ENCODE results near the gene NBAS. TPM values are rescaled to one million over a fixed set of nuclear protein-coding genes. Genes with fewer than 3 reads are reported as not detected.

The NBAS gene
- total and polyA plus RNA-seq, 2 donors (not counting 3 experiments of a cell fraction or from before 2014, with no cell fraction given), result 29.4 to 43.0 TPM

GRCh38 chr2:15195813-15196212, 365.3 kb downstream of the NBAS start:
- Histone ChIP-seq H3K36me3 (ENCODE audit: control insufficient read depth in 2 of 2, extremely low read depth in 1 of 2, insufficient read depth in 2 of 2, low read length in 2 of 2) (no peaks in the 10 kb centered on the region), H4K20me1 (replicated peaks; ENCODE audit: control insufficient read depth, extremely low read depth, insufficient read depth, low read length) (no peaks in the 10 kb centered on the region), H3K27ac (ENCODE audit: insufficient read depth, low read depth, low read length) (no peak overlapping the region), H2AFZ (ENCODE audit: low read depth, low read length) (no peak overlapping the region), H3K9me3 (replicated peaks; ENCODE audit: control insufficient read depth, insufficient read depth, low read length) (no peaks in the 10 kb centered on the region), H3K4me1 (ENCODE audit: control insufficient read depth, extremely low read depth, insufficient read depth, low read length) (no peaks in the 10 kb centered on the region), H3K4me2 (ENCODE audit: insufficient read depth, low read length) (no peak overlapping the region), H3K9me1 (replicated peaks; ENCODE audit: control insufficient read depth, extremely low read depth, insufficient read depth, low read length) (no peaks in the 10 kb centered on the region), H3K79me2 (ENCODE audit: control insufficient read depth, insufficient read depth, low read length) (no peaks in the 10 kb centered on the region), H3K27me3 (ENCODE audit: control insufficient read depth in 2 of 2, insufficient read depth in 2 of 2, low read length in 2 of 2) (no peaks in the 10 kb centered on the region), H3K9ac (replicated peaks; ENCODE audit: extremely low read depth, insufficient read depth, low read length) (no peak overlapping the region), H3K4me3 (replicated peaks in 1 of 3; ENCODE audit: insufficient read depth in 1 of 3, low read depth in 1 of 3, low read length in 3 of 3) (no peak overlapping the region)
- BruUV-seq (replicated peaks), result no TSS peak
- CTCF ChIA-PET, result no interaction called here
- TF ChIP-seq POLR2AphosphoS5 (IDR thresholded peaks at IDR 0.05; ENCODE audit: insufficient read depth, low read depth, low read length) (no peak), JUN (IDR thresholded peaks at IDR 0.05; ENCODE audit: borderline replicate concordance, insufficient read depth, insufficient read length, low read depth) (no peak), FOS (IDR thresholded peaks at IDR 0.05; ENCODE audit: borderline replicate concordance, insufficient read depth, low read length) (no peak), MYC (IDR thresholded peaks at IDR 0.05; ENCODE audit: low read depth, low read length) (no peak), CTCF (IDR thresholded peaks at IDR 0.05; ENCODE audit: extremely low read depth in 1 of 2, insufficient read depth in 1 of 2, low read depth in 1 of 2, low read length in 2 of 2) (no peak), GATA2 (IDR thresholded peaks at IDR 0.05; ENCODE audit: insufficient read depth, insufficient read length, low read depth, low read length) (no peak), MAX (IDR thresholded peaks at IDR 0.05; ENCODE audit: insufficient read depth, insufficient read length) (no peak), EZH2 (IDR thresholded peaks at IDR 0.05; ENCODE audit: borderline replicate concordance, low read depth, low read length, severe bottlenecking) (no peak)
- dilution Hi-C loops (cut with MboI; ENCODE audit: extremely low pct_ligation_motif_present, low sequenced_read_pairs), result no loop called here
- DNase-seq (ENCODE audit: low read depth, low spot score) (no peak), FAIRE-seq (no peak)
- POLR2A ChIA-PET, result no interaction called here
- intact Hi-C loops (cut with micrococcal nuclease), result no loop called here

All from endothelial cell of umbilical vein (primary cell).